ENCODE data around the gene SEC14L6. TPM values are rescaled to one million over a fixed set of nuclear protein-coding genes. Genes with fewer than 3 reads are reported as not detected.

The SEC14L6 gene
- total RNA-seq, 3 donors from 2014 or later (not counting 1 experiment from before 2014, with no cell fraction given): 0.18 to 0.23 TPM; not detected in 1

DNA sequence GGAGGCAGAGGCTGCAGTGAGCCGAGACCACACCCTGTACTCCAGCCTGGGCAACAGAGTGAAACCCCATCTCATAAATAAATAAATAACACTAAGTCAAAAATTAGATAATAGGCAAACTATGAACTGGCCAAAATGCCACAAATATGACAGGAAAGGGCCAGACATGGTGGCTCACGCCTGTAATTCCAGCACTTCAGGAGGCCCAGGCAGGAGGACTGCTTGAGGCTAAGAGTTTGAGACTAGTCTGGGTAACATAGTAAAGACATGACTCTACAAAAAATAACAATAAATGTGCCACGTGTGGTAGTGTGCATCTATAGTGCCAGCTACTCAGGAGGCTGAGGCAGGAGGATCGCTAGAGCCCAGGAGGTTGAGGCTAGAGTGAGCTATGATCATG is 19.9 kb downstream of the SEC14L6 start:
- Histone ChIP-seq H3K4me3 (ENCODE audit: low read length) (no peak overlapping the region), H3K9me3 (ENCODE audit: control insufficient read depth, insufficient read depth, low read length) (no peaks in the 10 kb centered on the region), H3K4me1 (ENCODE audit: control insufficient read depth, insufficient read depth, low read length) (no peaks in the 10 kb centered on the region), H3K27ac (ENCODE audit: low read length) (no peak overlapping the region), H3K36me3 (ENCODE audit: control insufficient read depth, insufficient read depth, low read length) (no peaks in the 10 kb centered on the region), H3K27me3 (ENCODE audit: control insufficient read depth, insufficient read depth, low read length) (no peaks in the 10 kb centered on the region)
- Mint-ChIP-seq H3K27ac (no peak overlapping the region), H3K4me3 (no peak overlapping the region), H3K9me3 (no peaks in the 10 kb centered on the region), H3K36me3 (no peaks in the 10 kb centered on the region), H3K27me3 (ENCODE audit: low read depth in 2 of 2) (peaks cover 0 to 7% of the 10 kb centered on the region in 2 donors), H3K4me1 (no peaks in the 10 kb centered on the region)
- TF ChIP-seq, protein P1, sequence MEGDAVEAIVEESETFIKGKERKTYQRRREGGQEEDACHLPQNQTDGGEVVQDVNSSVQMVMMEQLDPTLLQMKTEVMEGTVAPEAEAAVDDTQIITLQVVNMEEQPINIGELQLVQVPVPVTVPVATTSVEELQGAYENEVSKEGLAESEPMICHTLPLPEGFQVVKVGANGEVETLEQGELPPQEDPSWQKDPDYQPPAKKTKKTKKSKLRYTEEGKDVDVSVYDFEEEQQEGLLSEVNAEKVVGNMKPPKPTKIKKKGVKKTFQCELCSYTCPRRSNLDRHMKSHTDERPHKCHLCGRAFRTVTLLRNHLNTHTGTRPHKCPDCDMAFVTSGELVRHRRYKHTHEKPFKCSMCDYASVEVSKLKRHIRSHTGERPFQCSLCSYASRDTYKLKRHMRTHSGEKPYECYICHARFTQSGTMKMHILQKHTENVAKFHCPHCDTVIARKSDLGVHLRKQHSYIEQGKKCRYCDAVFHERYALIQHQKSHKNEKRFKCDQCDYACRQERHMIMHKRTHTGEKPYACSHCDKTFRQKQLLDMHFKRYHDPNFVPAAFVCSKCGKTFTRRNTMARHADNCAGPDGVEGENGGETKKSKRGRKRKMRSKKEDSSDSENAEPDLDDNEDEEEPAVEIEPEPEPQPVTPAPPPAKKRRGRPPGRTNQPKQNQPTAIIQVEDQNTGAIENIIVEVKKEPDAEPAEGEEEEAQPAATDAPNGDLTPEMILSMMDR (IDR thresholded peaks at IDR 0.05): no peak
- ATAC-seq (no peak), DNase-seq (no peak)
- intact Hi-C loops (cut with micrococcal nuclease): no loop called here
- 83% methylated on average over 3 of the region's 4 CpGs for WGBS (ENCODE audit: insufficient coverage)

DNA sequence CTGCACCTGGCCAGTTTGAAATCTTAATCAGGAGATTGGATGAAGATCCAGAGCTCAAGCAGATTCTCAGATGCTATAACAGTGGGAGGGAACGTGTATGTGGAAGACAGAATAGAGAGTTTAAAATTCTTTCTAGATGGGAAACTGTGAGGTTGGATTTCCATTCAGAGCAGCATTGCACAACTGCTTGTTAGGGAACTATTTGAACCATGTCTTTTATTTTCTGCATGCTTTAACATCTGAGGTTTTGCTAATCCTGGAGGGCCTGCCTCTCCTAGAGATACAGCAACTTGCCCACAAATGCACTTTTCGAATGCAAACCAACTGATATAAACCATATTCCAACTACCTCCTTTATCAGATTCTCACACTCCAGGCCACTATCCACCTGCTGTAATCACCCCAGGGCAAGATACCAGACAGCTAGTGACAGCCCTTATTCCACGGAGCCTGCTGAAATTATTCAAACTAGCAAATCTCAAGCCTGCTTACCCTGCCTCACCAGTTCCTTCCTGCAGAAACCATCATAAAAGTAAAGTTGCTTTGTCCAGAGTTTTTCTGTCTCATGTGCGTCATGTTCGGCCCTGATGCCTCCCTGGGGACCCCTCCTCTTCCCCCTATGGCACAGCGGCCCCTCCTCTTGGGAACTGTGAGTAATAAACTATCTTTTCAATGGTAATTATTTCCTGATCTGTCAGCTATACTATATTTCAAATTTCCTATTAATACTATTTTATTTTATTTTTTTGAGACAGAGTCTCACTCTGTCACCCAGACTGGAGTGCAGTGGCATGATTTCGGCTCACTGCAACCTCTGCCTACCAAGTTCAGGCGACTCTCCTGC is 22.7 kb downstream of the SEC14L6 start:
- intact Hi-C loops (cut with micrococcal nuclease): no loop called here
- Mint-ChIP-seq H3K9me3 (no peaks in the 10 kb centered on the region), H3K4me1 (no peaks in the 10 kb centered on the region), H3K27ac (no peak overlapping the region), H3K27me3 (ENCODE audit: low read depth in 2 of 2) (peaks cover 0 to 8% of the 10 kb centered on the region in 2 donors), H3K36me3 (no peaks in the 10 kb centered on the region), H3K4me3 (no peak overlapping the region)
- no peak overlapping the region for H3K4me3 ChIP-seq (ENCODE audit: low read length)
- WGBS (ENCODE audit: insufficient coverage): 88% methylated on average over 5 of the region's 8 CpGs
- no peak overlapping the region for H3K27ac ChIP-seq (ENCODE audit: low read length)
- no peak for DNase-seq
- H3K36me3 ChIP-seq (ENCODE audit: control insufficient read depth, insufficient read depth, low read length): no peaks in the 10 kb centered on the region
- no peaks in the 10 kb centered on the region for H3K9me3 ChIP-seq (ENCODE audit: control insufficient read depth, insufficient read depth, low read length)
- no peaks in the 10 kb centered on the region for H3K4me1 ChIP-seq (ENCODE audit: control insufficient read depth, insufficient read depth, low read length)
- TF ChIP-seq, protein P1 (IDR thresholded peaks at IDR 0.05): no peak
- no peak for ATAC-seq
- H3K27me3 ChIP-seq (ENCODE audit: control insufficient read depth, insufficient read depth, low read length): no peaks in the 10 kb centered on the region

DNA sequence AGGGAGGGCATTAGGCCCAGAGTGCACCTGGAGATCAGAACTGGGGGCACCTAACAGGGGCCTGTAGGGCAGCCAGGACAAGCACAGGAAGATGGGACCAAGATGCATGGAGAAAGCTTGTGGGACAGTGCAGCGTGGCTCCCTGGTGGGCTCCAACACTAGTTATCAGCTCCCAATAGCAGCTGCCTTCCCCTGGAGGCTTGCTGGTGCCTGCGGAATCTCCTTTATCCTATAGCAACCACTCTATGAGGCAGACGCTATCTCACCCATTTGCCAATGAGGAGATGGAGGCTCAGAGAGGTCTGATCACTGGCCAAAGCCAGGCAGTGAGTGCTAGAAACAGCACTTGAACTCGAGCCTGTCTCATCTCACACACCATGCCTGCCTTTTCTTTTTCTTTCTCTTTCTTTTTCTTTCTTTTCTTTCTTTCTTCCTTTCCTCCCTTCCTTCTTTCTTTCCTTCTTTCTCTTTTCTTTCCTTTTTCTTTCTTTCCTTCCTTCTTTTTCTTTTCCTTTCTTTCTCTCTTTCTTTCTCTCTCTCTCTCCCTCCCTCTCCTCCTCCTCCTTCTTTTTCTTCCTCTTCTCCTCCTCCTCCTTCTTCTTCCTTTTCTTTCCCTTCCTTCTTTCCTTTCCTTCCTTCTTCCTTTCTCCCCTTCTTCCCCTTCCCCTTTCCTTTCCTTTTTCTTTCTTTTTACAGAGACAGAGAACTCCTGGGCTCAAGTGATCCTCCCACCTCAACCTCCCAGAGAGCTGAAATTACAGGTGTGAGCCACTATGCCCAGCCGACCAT is 25.0 kb downstream of the SEC14L6 start:
- no peaks in the 10 kb centered on the region for H3K27me3 ChIP-seq (ENCODE audit: control insufficient read depth, insufficient read depth, low read length)
- intact Hi-C loops (cut with micrococcal nuclease): no loop called here
- Mint-ChIP-seq H3K4me3 (no peak overlapping the region), H3K27ac (no peak overlapping the region), H3K9me3 (no peaks in the 10 kb centered on the region), H3K4me1 (no peaks in the 10 kb centered on the region), H3K27me3 (ENCODE audit: low read depth in 2 of 2) (peaks cover 0 to 15% of the 10 kb centered on the region in 2 donors), H3K36me3 (no peaks in the 10 kb centered on the region)
- H3K9me3 ChIP-seq (ENCODE audit: control insufficient read depth, insufficient read depth, low read length): no peaks in the 10 kb centered on the region
- no peaks in the 10 kb centered on the region for H3K4me1 ChIP-seq (ENCODE audit: control insufficient read depth, insufficient read depth, low read length)
- WGBS (ENCODE audit: insufficient coverage): 83% methylated on average over 5 of the region's 5 CpGs
- no peak overlapping the region for H3K27ac ChIP-seq (ENCODE audit: low read length)
- no peak overlapping the region for H3K4me3 ChIP-seq (ENCODE audit: low read length)
- TF ChIP-seq, protein P1 (IDR thresholded peaks at IDR 0.05): no peak
- H3K36me3 ChIP-seq (ENCODE audit: control insufficient read depth, insufficient read depth, low read length): no peaks in the 10 kb centered on the region
- ATAC-seq (no peak), DNase-seq (no peak)

All from natural killer cell (primary cell).